ENCODE data around the gene IL31.

Gene IL31

DNA sequence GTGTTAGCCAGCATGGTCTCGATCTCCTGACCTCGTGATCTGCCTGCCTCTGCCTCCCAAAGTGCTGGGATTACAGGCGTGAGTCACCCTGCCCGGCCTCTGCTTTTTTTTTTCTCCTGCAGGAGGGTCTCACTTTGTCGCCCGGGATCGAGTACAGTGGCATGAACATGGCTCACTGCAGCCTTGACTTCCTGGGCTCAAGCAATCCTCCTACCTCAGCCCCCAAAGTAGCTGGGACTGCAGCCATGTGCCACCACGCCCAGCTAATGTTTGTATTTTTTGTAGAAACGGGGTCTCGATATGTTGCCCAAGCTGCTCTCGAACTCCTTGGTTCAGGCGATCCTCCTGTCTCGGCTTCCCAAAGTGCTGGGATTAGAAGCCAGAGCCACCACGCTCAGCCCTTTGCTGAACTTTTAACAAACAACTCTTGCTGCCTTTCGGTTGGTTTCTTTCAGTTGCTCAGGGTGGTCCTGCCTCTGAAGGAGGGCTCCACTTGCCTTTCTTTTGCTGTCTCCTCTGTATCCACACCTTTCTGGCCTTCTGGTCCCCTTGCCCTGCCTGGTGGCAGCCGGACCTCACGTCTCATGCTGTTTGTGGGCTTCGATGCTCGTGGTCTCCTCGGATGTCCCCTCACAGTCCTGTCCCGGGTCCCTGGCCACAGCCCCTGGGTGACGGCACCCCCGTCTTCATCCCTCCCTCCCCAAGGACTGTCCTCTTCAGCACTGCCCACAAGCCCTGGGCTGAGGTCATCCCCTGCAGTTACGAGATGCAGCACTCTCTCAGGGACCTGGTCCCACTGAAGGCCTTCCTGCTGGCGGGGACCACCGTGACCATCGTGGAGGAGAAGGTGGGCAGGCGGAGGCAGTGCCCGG lies 25.7 kb upstream of the IL31 start:
- TF ChIP-seq, protein P1, sequence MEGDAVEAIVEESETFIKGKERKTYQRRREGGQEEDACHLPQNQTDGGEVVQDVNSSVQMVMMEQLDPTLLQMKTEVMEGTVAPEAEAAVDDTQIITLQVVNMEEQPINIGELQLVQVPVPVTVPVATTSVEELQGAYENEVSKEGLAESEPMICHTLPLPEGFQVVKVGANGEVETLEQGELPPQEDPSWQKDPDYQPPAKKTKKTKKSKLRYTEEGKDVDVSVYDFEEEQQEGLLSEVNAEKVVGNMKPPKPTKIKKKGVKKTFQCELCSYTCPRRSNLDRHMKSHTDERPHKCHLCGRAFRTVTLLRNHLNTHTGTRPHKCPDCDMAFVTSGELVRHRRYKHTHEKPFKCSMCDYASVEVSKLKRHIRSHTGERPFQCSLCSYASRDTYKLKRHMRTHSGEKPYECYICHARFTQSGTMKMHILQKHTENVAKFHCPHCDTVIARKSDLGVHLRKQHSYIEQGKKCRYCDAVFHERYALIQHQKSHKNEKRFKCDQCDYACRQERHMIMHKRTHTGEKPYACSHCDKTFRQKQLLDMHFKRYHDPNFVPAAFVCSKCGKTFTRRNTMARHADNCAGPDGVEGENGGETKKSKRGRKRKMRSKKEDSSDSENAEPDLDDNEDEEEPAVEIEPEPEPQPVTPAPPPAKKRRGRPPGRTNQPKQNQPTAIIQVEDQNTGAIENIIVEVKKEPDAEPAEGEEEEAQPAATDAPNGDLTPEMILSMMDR (IDR thresholded peaks at IDR 0.05), result no peak

DNA sequence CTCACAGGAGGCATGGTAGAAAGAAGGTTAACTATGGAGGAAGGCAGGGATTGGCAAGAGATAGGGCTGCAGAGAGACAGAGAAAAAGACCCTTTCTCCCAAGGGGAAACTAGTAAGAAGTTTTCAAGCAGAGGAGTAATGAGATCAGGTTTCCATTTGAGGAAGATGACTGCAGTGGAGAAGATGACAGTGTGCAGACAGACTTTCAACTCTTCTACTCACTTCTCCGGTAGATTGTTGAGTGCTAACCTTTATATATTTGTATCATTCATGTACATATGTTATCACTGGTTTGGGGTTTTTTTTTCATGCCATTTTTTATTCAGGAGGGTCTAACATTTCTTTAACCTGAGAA lies 23.6 kb upstream of the IL31 start:
- TF ChIP-seq, protein P1 (IDR thresholded peaks at IDR 0.05), result no peak

DNA sequence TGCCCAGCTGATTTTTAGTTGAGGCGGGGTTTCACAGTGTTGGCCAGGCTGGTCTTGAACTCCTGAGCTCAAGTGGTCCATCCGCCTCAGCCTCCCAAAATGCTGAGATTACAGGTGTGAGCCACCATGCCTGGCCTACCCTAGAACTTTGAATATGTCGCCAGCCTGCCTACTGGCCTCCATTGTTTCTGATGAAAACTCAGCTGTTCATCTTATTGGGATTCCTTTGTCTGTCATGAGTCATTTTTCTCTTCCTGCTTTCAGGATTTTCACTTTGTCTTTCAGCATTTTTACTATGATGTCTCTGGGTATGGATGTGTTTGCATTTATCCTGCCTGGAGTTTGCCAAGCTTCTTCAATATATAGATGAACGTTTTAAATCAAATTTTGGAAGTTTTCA lies 21.4 kb upstream of the IL31 start:
- TF ChIP-seq, protein P1 (IDR thresholded peaks at IDR 0.05), result no peak

DNA sequence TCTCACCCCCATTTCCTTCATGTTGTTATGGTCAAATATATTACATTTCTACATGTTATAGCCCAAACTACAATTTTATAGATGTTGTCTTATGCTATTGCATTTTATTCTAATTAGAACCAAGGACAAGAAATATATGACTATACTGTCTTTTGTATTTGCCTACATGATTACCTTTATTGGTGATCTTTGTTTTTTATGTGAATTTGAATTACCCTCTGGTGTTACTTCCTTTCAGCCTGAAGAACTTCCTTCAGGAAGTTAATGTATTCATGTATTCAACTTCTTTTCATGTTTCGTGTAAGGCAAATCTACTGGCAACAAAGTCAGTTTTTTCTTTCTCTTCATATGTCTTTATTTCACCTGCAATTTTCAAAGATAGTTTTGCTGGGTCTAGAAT lies 20.8 kb upstream of the IL31 start:
- TF ChIP-seq, protein P1 (IDR thresholded peaks at IDR 0.05), result no peak

DNA sequence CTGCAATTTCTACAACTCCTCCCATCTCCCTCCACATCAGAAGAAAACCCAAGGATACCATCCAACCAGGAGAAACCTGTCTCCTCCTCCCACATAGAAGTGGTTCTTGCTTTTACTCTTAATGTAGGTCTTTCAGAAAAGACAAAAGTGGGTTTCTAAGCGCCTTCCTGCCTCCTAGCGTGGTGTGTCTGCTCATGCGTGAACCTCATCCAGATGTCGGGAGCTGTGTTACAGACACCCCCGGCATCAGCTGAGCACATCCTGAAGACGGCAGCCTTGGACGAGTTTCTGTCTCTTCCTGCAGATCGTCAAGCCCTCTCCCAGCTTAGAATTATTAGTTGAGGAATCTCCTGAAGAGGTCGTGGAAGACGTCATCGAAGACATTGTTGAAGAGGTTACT lies 18.4 kb upstream of the IL31 start:
- TF ChIP-seq, protein P1 (IDR thresholded peaks at IDR 0.05), result no peak

DNA sequence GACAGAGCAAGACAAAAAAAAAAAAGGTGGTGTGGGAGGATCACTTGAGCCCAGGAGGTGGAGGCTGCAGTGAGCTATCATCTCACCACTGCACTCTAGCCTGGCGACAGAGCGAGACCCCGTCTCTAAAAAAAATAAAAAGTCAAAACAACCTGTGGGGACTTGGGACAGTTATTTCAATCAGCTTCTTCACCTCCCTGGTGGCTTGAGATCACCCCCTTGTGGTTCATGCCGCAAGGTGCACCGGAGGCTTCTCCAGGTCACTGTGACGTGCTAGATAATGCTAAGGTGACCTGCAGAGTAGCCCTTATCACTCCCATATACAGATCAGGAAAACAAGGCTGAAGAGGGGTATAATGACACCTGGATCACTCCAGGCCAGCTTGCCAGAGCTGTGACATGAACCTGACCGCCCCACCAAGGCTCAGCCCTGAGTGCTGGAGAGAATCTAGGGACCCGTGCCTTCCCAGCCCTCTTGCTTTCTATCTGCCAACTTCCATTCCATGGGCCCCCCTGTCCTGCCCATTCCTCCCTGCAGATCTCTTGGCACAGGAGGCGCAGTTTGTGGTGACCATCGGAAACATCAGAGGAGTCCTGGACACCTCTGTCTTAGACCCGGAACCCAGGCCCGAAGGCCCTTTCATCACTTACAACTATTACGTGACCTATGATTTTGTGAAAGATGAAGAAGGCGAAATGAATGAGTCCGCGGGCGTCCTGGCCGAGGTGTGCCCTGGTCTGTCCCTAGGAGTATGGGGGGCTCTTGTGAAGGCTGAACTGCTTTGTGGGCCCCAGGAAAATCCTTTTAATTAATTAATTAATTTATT lies 17.0 kb upstream of the IL31 start:
- TF ChIP-seq, protein P1 (IDR thresholded peaks at IDR 0.05), result peak; percentile 93

DNA sequence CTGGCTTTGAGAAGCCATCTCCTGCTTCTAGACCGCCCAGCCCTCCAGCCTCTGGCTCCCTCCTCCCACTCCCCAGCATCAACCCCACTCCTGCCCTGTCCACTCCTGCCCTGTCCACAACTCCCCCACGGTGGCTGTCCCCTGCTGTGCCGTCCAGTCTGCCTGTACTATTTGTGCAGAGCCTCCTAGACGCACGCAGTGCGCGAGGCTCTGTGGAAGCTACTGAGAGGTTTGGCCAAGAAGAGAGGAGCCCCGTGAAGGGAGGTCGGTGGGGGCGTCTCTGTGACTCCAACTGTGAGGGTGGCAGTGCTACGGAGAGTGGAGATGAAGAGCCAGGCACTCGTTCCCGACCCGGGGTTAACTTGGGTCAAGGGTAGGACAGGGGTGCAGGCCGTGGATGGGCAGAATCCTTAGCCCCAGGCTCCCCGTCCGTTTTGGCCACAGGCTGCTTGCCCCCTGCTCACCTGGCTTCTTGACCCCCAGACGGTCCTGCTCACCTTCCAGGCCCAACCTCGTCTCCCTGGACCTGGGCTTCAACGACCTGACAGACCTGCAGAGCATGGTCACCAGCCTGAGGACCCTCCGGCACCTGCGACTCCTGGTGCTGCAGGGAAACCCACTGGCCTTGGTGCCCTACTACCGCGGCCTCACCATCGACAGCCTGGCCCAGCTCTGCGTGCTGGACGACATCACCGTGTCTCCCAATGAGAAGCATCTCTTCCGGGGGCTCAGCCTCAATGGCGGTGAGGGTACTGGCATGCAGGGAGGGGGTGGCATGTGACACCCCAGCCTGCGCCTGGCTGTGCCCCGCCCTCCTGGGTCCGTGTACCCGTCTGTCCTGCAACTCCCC lies 15.8 kb upstream of the IL31 start:
- TF ChIP-seq, protein P1 (IDR thresholded peaks at IDR 0.05), result no peak

Measured in LNCAP (cell line).